GM12892 (cell line): ENCODE results near the gene TPST2.

Experiments used
- POLR2A ChIP-seq: IDR thresholded peaks from 2 replicates; pipeline ENCODE4 v1.6.1; 2011; ENCODE audit warnings: low read depth, low read length, control low read depth
- POLR2AphosphoS5 ChIP-seq: IDR thresholded peaks from 2 replicates; pipeline ENCODE4 v1.6.1; 2011; ENCODE audit warnings: low read depth, low read length, control low read depth

GRCh38 chr22:26555478-26555877, 34.5 kb downstream of the TPST2 start:
- TF ChIP-seq POLR2AphosphoS5 (no peak), POLR2A (no peak)
